SJSA1 (cell line): ENCODE data around the gene HMGCS2. TPM values are rescaled to one million over a fixed set of nuclear protein-coding genes. Genes with fewer than 3 reads are reported as not detected.

Source experiments
- DNase-seq, 2 experiments: peaks; one replicate each; pipeline ENCODE4 v3.0.0-alpha.2; 2015 to 2020; ENCODE audit warnings: low spot score in 2 of 2, low read depth in 1 of 2
- H3K27ac ChIP-seq: fragments of 250-450 bp; sonication (Bioruptor Pico); 2 replicates; pipeline ENCODE4 v1.5.1; 2020; ENCODE audit warnings: mild to moderate bottlenecking, moderate library complexity
- H3K27me3 ChIP-seq: fragments of 250-450 bp; sonication (Bioruptor Pico); replicated peaks from 2 replicates; pipeline ENCODE4 v1.5.1; 2020; ENCODE audit warnings: mild to moderate bottlenecking, moderate library complexity
- H3K36me3 ChIP-seq: fragments of 250-450 bp; sonication (Bioruptor Pico); 2 replicates; pipeline ENCODE4 v1.5.1; 2020; ENCODE audit warnings: mild to moderate bottlenecking
- H3K4me1 ChIP-seq: fragments of 250-450 bp; sonication (Bioruptor Pico); replicated peaks from 2 replicates; pipeline ENCODE4 v1.6.1; 2021; ENCODE audit warnings: mild to moderate bottlenecking
- H3K4me3 ChIP-seq: fragments of 250-450 bp; sonication (Bioruptor Pico); 2 replicates; pipeline ENCODE4 v1.5.1; 2020; ENCODE audit warnings: mild to moderate bottlenecking
- H3K9me3 ChIP-seq: fragments of 250-450 bp; sonication (Bioruptor Pico); replicated peaks from 2 replicates; pipeline ENCODE4 v1.5.1; 2020; ENCODE audit warnings: mild to moderate bottlenecking
- total RNA-seq: library from RNA; depleted of rRNA; stranded (reverse); fragments of >200 nt; shearing (Covaris generic); gene quantifications from 2 replicates; pipeline ENCODE4 v1.2.3, GENCODE V29; 2014

Gene HMGCS2
- total RNA-seq, 1 experiment from 2014 or later, result not detected

- H3K9me3 ChIP-seq, result no peaks in the 10 kb centered on the region
- no peak overlapping the region for H3K27ac ChIP-seq
- no peaks in the 10 kb centered on the region for H3K36me3 ChIP-seq
- H3K4me1 ChIP-seq, result no peaks in the 10 kb centered on the region
- DNase-seq, result no peak
- H3K4me3 ChIP-seq, result no peak overlapping the region
- no peaks in the 10 kb centered on the region for H3K27me3 ChIP-seq
These were observed 2.3 kb downstream of the HMGCS2 start for GRCh38 chr1:119766374-119766794.

- Histone ChIP-seq H3K36me3 (no peaks in the 10 kb centered on the region), H3K4me1 (no peaks in the 10 kb centered on the region), H3K4me3 (no peak overlapping the region), H3K9me3 (no peaks in the 10 kb centered on the region), H3K27me3 (no peaks in the 10 kb centered on the region; the same call in 1 of the 2 replicates), H3K27ac (no peak overlapping the region)
- no peak for DNase-seq
These were observed 4.5 kb downstream of the HMGCS2 start for GRCh38 chr1:119764220-119764619.

GRCh38 chr1:119762953-119763352, 5.8 kb downstream of the HMGCS2 start:
- no peaks in the 10 kb centered on the region for H3K36me3 ChIP-seq
- H3K4me3 ChIP-seq, result no peak overlapping the region
- DNase-seq, result no peak
- H3K27ac ChIP-seq, result no peak overlapping the region
- H3K4me1 ChIP-seq, result no peaks in the 10 kb centered on the region
- H3K27me3 ChIP-seq, result no peaks in the 10 kb centered on the region; the same call in 1 of the 2 replicates
- H3K9me3 ChIP-seq, result no peaks in the 10 kb centered on the region

GRCh38 chr1:119762409-119762808, 6.3 kb downstream of the HMGCS2 start:
- Histone ChIP-seq H3K27ac (no peak overlapping the region), H3K27me3 (no peaks in the 10 kb centered on the region; the same call in 1 of the 2 replicates), H3K9me3 (no peaks in the 10 kb centered on the region), H3K36me3 (no peaks in the 10 kb centered on the region), H3K4me1 (no peaks in the 10 kb centered on the region), H3K4me3 (no peak overlapping the region)
- DNase-seq, result no peak

- DNase-seq, result no peak
- Histone ChIP-seq H3K36me3 (no peaks in the 10 kb centered on the region), H3K4me1 (no peaks in the 10 kb centered on the region), H3K4me3 (no peak overlapping the region), H3K27me3 (peaks cover 3% of the 10 kb centered on the region; the same call in 1 of the 2 replicates), H3K27ac (no peak overlapping the region), H3K9me3 (no peaks in the 10 kb centered on the region)
These were observed 10.1 kb downstream of the HMGCS2 start for GRCh38 chr1:119758584-119758983.

- no peak overlapping the region for H3K27ac ChIP-seq
- H3K36me3 ChIP-seq, result no peaks in the 10 kb centered on the region
- no peak for DNase-seq
- peaks cover 3% of the 10 kb centered on the region for H3K27me3 ChIP-seq
- no peaks in the 10 kb centered on the region for H3K9me3 ChIP-seq
- no peaks in the 10 kb centered on the region for H3K4me1 ChIP-seq
- no peak overlapping the region for H3K4me3 ChIP-seq
These were observed 16.1 kb downstream of the HMGCS2 start for GRCh38 chr1:119752592-119752991.

GRCh38 chr1:119748040-119748439, 20.7 kb downstream of the HMGCS2 start:
- Histone ChIP-seq H3K27me3 (no peaks in the 10 kb centered on the region; the same call in 1 of the 2 replicates), H3K36me3 (no peaks in the 10 kb centered on the region), H3K9me3 (0 out of 2 replicates have a peak, but pooled peaks cover 2% of the 10 kb centered on the region), H3K27ac (no peak overlapping the region), H3K4me1 (no peaks in the 10 kb centered on the region), H3K4me3 (no peak overlapping the region)
- DNase-seq, result no peak

GRCh38 chr1:119747451-119747850, 21.3 kb downstream of the HMGCS2 start:
- Histone ChIP-seq H3K27ac (no peak overlapping the region), H3K36me3 (no peaks in the 10 kb centered on the region), H3K9me3 (0 out of 2 replicates have a peak, but pooled peaks cover 2% of the 10 kb centered on the region), H3K4me1 (no peaks in the 10 kb centered on the region), H3K4me3 (no peak overlapping the region), H3K27me3 (no peaks in the 10 kb centered on the region; the same call in 1 of the 2 replicates)
- no peak for DNase-seq

- Histone ChIP-seq H3K27ac (no peak overlapping the region), H3K36me3 (no peaks in the 10 kb centered on the region), H3K27me3 (no peaks in the 10 kb centered on the region), H3K4me3 (no peak overlapping the region), H3K4me1 (no peaks in the 10 kb centered on the region), H3K9me3 (0 out of 2 replicates have a peak, but pooled peaks cover 2% of the 10 kb centered on the region)
- DNase-seq, result no peak
These were observed 23.7 kb downstream of the HMGCS2 start for GRCh38 chr1:119745034-119745433.

GRCh38 chr1:119744598-119744942, 24.1 kb downstream of the HMGCS2 start:
- H3K4me1 ChIP-seq, result no peaks in the 10 kb centered on the region
- H3K36me3 ChIP-seq, result no peaks in the 10 kb centered on the region
- 0 out of 2 replicates have a peak, but pooled peaks cover 2% of the 10 kb centered on the region for H3K9me3 ChIP-seq
- H3K27ac ChIP-seq, result no peak overlapping the region
- no peaks in the 10 kb centered on the region for H3K27me3 ChIP-seq
- DNase-seq, result no peak
- H3K4me3 ChIP-seq, result no peak overlapping the region

- Histone ChIP-seq H3K36me3 (no peaks in the 10 kb centered on the region), H3K9me3 (0 out of 2 replicates have a peak, but pooled peaks cover 2% of the 10 kb centered on the region), H3K27ac (no peak overlapping the region), H3K4me1 (no peaks in the 10 kb centered on the region), H3K27me3 (no peaks in the 10 kb centered on the region), H3K4me3 (no peak overlapping the region)
- DNase-seq, result peak; percentile 52 to 63
These were observed 24.7 kb downstream of the HMGCS2 start for GRCh38 chr1:119743776-119744597.

- Histone ChIP-seq H3K4me3 (no peak overlapping the region), H3K36me3 (no peaks in the 10 kb centered on the region), H3K27ac (no peak overlapping the region), H3K4me1 (no peaks in the 10 kb centered on the region), H3K27me3 (no peaks in the 10 kb centered on the region), H3K9me3 (0 out of 2 replicates have a peak, but pooled peaks cover 2% of the 10 kb centered on the region)
- no peak for DNase-seq
These were observed 25.4 kb downstream of the HMGCS2 start for GRCh38 chr1:119743308-119743707.

GRCh38 chr1:119742677-119743076, 26.0 kb downstream of the HMGCS2 start:
- Histone ChIP-seq H3K4me1 (no peaks in the 10 kb centered on the region), H3K4me3 (no peak overlapping the region), H3K27ac (no peak overlapping the region), H3K27me3 (no peaks in the 10 kb centered on the region), H3K9me3 (0 out of 2 replicates have a peak, but pooled peaks cover 2% of the 10 kb centered on the region), H3K36me3 (no peaks in the 10 kb centered on the region)
- DNase-seq, result no peak

- Histone ChIP-seq H3K27me3 (no peaks in the 10 kb centered on the region), H3K9me3 (0 out of 2 replicates have a peak, but pooled peaks cover 2% of the 10 kb centered on the region), H3K36me3 (no peaks in the 10 kb centered on the region), H3K4me1 (no peaks in the 10 kb centered on the region), H3K4me3 (no peak overlapping the region), H3K27ac (no peak overlapping the region)
- no peak for DNase-seq
These were observed 26.5 kb downstream of the HMGCS2 start for GRCh38 chr1:119742202-119742601.
